ENCODE results near the gene FAM89B.
"Not testable (repeated sequence)": the region's sequence is repeated elsewhere in the genome, so short reads cannot be mapped to it uniquely, and the experiment has no call there.

FAM89B gene

GRCh38 chr11:65572356-65573051, at the start of gene FAM89B:
FAM89B (plus strand) TSS chr11:65572538; CDS start chr11:65572670, 132 bp downstream.
- DNase-seq = peak; percentile 94 to 96

GRCh38 chr11:65522718-65523630, 49.4 kb upstream of the FAM89B start:
- DNase-seq = peak; percentile 44 to 45

- not testable (repeated sequence) for DNase-seq
Measured at GRCh38 chr11:65523631-65523968, 48.7 kb upstream of the FAM89B start.

DNA sequence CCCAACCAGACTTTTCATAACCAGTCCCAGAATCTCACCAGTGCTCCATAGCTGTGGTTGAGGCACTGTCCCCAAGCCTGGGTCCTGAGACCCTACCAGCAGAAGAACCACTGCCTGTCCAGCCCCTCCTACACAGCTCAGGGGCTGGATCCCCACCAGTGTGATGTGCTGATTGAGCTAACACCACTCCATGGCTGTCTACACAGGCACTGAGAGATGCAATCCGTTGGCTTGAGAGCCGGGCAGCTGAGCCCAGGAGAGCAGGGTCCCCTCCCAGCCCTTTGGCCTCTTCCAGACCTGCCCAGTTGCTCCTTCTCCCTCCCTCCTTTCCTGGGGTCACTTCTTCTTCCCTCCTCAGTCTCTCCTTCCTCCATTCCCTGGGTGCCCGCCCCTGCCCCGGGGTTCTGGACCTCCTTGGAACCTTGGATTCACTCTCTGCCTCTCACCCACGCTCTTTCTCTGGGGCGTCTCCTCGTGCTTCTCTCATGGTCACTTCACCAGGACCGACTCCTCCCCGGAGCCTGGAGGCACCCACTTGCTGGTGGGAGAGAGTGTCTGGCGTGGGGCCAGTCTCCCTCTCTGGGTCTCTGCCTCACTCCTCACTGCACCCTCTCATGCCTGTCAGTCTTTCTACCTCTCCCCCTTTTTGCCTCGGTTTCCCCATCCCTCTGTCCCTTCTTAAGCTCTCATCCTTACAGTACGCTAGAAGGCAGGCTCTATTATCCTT, 48.2 kb upstream of the FAM89B start:
- peak in 1 of 2 experiments; percentile 51 for DNase-seq

DNA sequence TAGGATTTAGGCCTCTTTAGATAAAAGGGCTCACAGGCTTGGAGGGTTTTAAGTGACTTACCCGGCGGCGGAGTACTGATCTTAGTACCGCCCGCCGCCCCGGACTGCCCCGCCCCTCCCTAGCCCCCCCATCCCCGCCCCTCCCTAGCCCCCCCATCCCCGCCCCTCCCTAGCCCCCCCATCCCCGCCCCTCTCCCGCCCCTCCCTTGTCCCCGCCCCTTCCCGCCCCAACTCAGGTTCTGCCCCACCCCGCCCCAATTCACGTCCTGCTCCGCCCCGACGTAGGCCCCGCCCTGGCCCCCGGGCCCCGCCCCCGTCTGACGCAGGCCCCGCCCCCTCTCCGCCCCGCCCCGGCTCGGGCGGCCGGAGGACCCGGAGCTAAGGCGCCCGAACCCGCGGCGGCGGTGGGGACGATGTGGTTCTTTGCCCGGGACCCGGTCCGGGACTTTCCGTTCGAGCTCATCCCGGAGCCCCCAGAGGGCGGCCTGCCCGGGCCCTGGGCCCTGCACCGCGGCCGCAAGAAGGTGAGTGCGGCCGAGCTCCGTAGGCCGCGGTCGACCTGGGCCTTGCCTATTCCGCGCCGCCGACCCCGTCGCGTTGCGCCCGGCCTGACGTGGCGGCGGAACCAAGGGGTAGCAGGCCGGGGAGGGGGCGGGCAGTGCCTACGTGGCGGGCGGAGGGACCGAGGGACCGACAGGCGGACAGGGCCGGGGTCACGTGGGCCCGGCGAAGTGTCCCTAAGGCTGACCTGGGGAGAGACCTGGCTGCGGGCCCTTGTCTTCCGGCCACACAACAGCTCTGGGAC, 47.4 kb upstream of the FAM89B start, which contains the start of gene SCYL1:
Gene SCYL1, plus strand, starts transcription at position 343 of the 805 bp plus-strand sequence. Its CDS starts 71 bp downstream, at position 414.
- DNase-seq = peak; percentile 89

DNA sequence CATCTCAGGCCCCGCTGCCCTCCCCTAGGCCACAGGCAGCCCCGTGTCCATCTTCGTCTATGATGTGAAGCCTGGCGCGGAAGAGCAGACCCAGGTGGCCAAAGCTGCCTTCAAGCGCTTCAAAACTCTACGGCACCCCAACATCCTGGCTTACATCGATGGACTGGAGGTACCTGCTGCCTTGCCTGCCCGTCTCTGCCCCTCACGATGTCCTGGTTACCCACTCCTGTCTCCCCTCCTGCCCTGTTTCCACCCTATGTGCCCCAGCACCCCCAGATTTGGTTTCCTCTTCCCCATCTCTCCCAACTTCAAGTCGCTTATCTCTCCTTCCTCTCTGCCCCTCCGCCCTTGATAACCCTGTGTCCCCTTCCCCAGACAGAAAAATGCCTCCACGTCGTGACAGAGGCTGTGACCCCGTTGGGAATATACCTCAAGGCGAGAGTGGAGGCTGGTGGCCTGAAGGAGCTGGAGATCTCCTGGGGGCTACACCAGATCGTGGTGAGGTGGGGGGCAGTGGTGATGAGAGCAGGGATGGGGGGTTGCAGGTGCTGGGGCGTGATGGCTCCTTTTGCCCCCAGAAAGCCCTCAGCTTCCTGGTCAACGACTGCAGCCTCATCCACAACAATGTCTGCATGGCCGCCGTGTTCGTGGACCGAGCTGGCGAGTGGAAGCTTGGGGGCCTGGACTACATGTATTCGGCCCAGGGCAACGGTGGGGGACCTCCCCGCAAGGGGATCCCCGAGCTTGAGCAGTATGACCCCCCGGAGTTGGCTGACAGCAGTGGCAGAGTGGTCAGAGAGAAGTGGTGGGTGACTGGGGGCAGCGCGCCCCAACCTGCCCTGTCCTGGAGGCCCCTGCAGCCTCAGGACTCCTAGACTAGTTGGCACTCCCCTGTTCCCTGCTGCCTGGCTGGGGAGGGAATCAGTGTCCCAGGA, 46.5 kb upstream of the FAM89B start:
- no peak for DNase-seq

DNA sequence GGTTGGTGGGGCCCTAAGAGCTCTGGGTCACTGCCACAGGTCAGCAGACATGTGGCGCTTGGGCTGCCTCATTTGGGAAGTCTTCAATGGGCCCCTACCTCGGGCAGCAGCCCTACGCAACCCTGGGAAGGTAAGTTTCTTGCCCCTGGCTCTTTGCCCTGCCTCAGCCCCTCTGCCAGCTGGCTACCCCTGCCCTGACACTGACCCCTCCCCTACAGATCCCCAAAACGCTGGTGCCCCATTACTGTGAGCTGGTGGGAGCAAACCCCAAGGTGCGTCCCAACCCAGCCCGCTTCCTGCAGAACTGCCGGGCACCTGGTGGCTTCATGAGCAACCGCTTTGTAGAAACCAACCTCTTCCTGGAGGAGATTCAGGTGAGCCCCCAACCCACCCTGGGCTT, 45.6 kb upstream of the FAM89B start:
- no peak for DNase-seq

DNA sequence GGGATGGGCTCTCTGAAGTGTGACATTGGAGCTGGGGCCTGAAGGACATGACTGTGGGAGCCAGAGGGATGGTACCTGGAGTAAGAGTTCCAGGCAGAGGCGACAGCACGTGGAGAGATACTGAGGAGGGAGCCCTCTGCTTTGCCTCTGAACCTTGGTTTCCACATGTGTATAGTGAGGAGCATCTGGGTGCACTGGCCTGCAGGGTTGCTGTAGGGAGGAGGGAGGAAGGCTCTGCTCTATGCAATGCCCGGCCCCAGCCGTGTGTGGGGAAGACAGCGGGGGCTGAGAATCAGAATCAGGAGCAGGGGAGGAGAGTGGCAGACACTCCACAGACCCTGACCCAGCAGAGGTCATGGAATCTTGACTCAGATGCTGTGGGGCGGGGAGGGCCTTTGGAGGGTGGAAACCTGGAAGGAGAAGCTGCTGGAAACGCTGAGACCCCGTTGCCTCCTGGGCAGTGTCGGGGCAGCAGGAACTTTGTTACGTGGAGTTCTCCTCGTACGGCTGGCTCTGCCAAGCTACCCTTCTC, 43.5 kb upstream of the FAM89B start:
- no peak for DNase-seq

- DNase-seq = no peak
Measured at GRCh38 chr11:65529475-65530156, 42.7 kb upstream of the FAM89B start.

DNA sequence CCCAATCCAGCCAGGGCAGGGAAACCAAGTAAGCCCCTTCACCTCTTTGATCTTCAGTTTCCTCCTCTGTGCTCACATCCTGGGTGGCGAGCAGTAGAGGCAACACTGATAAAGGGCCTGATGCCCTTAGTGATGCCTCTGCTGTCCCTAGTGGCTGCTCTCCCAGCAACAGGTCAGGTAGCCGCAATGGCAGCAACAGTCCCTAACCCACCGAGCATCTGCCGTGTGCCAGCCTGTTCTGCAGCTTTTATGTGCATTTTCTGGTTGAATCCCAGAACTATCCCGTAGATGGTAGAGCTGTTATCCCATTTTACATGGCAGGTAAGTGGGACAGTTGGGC, 42.2 kb upstream of the FAM89B start:
- DNase-seq = no peak

DNA sequence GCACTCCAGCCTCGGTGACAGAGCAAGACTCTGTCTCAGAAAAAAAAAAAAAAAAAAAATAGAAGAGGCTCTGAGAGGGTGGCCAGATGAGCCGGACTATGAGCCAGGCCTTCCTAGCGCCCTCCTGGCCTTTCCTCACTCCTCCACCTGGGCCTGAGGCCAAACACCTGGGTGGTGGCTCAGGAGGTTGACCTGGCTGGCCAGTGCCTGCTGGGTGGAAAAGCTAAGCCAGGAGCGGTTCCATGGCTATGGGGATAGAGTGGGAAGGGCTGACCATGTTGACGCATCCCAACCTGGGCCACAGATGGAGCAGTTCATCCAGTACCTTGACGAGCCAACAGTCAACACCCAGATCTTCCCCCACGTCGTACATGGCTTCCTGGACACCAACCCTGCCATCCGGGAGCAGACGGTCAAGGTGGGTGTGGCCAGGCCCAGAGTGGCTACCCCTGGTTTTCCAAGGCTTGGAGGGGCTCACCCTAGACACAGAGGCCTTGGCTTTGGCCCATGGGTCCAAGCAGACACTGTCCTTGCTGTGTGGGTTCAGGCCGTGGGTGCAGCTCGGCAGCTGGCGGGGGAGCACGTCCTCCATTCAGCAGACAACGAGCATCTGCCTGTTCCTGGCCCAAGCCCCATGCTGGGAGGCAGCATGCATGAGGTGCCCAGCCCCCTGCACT, 39.8 kb upstream of the FAM89B start:
- no peak for DNase-seq

DNA sequence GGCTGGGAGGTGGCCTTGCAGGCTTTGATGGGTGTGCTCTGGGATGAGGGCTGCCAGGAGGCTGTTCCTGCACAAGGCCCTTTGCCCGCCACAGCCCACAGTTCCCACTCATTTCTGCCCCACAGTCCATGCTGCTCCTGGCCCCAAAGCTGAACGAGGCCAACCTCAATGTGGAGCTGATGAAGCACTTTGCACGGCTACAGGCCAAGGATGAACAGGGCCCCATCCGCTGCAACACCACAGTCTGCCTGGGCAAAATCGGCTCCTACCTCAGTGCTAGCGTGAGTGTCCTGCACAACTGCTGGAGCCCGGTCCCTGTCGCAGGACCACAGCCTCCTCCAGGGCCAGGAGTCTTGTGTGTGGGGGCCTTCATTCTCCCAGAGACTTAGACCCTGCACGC, 37.2 kb upstream of the FAM89B start:
- DNase-seq = no peak

GRCh38 chr11:65536412-65537295, 35.7 kb upstream of the FAM89B start:
- DNase-seq = no peak

DNA sequence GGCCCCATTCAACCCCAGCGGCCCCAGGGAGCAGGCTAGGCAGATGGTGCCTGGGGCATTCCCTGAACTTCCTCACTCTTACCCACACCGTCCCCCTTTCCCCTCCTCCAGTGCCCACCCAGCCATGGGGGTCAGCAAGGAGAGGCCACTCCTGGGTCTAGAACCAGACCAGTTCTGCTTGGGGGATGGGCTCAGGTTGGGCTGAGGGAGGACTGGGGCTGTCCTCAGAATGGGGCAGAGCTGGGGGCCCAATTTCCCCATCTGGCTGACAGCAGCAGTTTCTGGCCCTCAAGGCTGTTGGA, 35.1 kb upstream of the FAM89B start:
- DNase-seq = no peak

DNA sequence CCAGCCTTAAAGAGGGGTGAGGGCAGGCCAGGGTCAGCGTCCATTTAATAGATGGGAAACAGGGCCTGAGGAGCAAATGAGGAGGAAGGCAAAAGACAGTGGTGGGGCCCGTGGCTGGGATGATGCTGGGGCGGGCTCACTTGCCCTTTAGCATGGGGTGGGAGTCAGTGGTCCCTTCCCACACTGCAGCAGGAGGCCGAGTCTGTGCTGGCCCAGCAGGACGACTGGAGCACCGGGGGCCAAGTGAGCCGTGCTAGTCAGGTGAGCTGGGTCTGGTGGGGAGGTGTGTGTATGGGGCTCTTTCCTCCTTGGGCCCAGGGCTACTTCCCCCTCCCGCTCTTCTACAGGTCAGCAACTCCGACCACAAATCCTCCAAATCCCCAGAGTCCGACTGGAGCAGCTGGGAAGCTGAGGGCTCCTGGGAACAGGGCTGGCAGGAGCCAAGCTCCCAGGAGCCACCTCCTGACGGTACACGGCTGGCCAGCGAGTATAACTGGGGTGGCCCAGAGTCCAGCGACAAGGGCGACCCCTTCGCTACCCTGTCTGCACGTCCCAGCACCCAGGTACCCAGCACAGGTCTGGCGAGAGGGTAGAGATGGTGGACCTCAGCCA, 34.6 kb upstream of the FAM89B start:
- DNase-seq = no peak

DNA sequence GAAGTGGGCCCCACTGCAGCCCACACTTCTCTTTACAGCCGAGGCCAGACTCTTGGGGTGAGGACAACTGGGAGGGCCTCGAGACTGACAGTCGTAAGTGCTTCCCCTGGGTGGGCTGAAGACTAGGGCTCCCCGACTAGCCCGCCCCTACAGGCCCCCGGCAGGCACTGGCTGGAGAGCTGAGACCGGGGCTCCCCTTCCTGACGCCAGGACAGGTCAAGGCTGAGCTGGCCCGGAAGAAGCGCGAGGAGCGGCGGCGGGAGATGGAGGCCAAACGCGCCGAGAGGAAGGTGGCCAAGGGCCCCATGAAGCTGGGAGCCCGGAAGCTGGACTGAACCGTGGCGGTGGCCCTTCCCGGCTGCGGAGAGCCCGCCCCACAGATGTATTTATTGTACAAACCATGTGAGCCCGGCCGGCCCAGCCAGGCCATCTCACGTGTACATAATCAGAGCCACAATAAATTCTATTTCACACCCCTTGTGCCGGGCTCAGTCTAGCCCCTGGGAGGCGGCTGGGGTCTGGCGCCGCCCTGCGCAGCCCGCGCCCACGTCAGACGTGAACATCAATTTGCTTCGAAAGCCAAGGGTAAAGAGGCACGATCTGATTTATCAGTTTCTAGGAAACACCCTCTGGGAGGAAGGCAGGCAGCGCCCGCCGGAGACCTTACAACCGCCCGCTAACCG, 34.0 kb upstream of the FAM89B start:
- DNase-seq = no peak

DNA sequence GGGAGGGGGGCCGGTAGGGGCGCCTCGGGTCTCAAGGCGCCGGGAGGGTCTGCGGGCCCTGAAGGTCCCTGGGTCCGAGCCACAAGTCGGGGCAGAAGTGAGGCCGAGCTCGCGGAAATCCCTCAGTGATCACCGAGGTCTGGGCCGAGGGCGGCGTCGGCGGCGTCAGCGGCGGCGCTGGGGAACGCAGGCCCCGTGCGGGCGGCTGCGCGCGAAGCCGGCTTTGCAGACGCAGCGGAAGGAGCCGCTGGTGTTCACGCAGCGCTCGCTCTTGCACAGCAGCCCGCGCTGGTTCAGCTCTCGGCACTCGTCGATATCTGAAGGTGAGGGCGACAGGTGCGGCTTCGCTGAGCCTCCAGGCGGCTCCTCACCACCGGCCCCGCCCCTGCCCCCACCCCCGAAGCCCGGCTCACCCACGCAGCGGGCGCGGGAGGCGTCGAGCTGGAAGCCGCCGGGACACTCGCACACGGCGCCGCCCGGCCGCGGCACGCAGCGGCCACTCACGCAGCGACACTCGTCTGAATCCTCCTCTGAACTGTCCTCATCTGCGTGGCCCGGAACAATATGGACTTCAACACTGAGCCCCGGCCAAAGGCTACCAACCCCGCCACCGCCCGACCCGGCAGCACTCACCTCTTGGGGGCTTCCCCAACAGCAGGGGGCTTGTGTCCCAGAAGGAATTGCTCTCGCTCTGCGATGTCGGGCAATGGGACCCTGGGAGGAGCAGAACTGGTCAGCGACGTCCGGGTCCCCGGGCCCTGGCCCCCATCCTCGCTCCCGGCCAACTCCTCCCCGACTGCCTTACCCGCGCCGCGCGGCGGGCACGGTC, 33.2 kb upstream of the FAM89B start:
- no peak for DNase-seq

Measured in activated T-cell treated with anti-CD3 and anti-CD28 coated beads, Interleukin-2, amount 50 U/mL, for 48 hours (primary cell).